H9 (cell line): Measurements from ENCODE around the gene GRAMD1B. TPM values are rescaled to one million over a fixed set of nuclear protein-coding genes. Genes with fewer than 3 reads are reported as not detected.

ENCODE experiments used
- DNase-seq: peaks from one replicate; pipeline ENCODE4 v3.0.0-alpha.2; 2017
- H2AFZ ChIP-seq: one replicate; pipeline ENCODE4 v1.6.1; 2013; ENCODE audit warnings: mild to moderate bottlenecking, low read length, control low read depth, moderate library complexity
- H2AK5ac ChIP-seq: 2 replicates; pipeline ENCODE4 v1.6.1; 2013; ENCODE audit warnings: low read length, control low read depth, mixed read lengths; ENCODE audit not compliant: insufficient read length
- H2BK120ac ChIP-seq: one replicate; pipeline ENCODE4 v1.6.1; 2013; ENCODE audit warnings: low read depth, mild to moderate bottlenecking, low read length, control low read depth, inconsistent platforms; ENCODE audit not compliant: poor library complexity, severe bottlenecking
- H2BK12ac ChIP-seq: 2 replicates; pipeline ENCODE4 v1.6.1; 2013; ENCODE audit warnings: low read length, control low read depth, mixed read lengths, low read depth; ENCODE audit not compliant: insufficient read length
- H2BK15ac ChIP-seq: 2 replicates; pipeline ENCODE4 v1.6.1; 2013; ENCODE audit warnings: low read depth, low read length, control low read depth
- H2BK20ac ChIP-seq: one replicate; pipeline ENCODE4 v1.6.1; 2013; ENCODE audit warnings: low read depth, mild to moderate bottlenecking, low read length, control low read depth, inconsistent platforms; ENCODE audit not compliant: poor library complexity, severe bottlenecking
- H2BK5ac ChIP-seq: 2 replicates; pipeline ENCODE4 v1.6.1; 2013; ENCODE audit warnings: low read length, control low read depth, mixed read lengths; ENCODE audit not compliant: insufficient read length
- H3K14ac ChIP-seq: 2 replicates; pipeline ENCODE4 v1.6.1; 2013; ENCODE audit warnings: low read length, control low read depth; ENCODE audit not compliant: insufficient read depth
- H3K18ac ChIP-seq: 2 replicates; pipeline ENCODE4 v1.6.1; 2013; ENCODE audit warnings: low read depth, mild to moderate bottlenecking, mixed read lengths, low read length, control low read depth; ENCODE audit not compliant: insufficient read length
- H3K23ac ChIP-seq: 2 replicates; pipeline ENCODE4 v1.6.1; 2013; ENCODE audit warnings: low read length, control low read depth, mixed read lengths, low read depth; ENCODE audit not compliant: insufficient read length
- H3K23me2 ChIP-seq: 2 replicates; pipeline ENCODE4 v1.6.1; 2013; ENCODE audit warnings: low read depth, mild to moderate bottlenecking, mixed read lengths, low read length, control low read depth; ENCODE audit not compliant: insufficient read length, poor library complexity, severe bottlenecking
- H3K27ac ChIP-seq: 2 replicates; pipeline ENCODE4 v1.5.1; 2013; ENCODE audit warnings: low read length, control low read depth, mixed read lengths, low read depth; ENCODE audit not compliant: insufficient read length
- H3K27me3 ChIP-seq: 2 replicates; pipeline ENCODE4 v1.6.1; 2013; ENCODE audit warnings: low read length, control low read depth, inconsistent platforms; ENCODE audit not compliant: insufficient read depth
- H3K4ac ChIP-seq: 2 replicates; pipeline ENCODE4 v1.6.1; 2013; ENCODE audit warnings: low read depth, mild to moderate bottlenecking, control low read depth, inconsistent platforms, low read length, moderate library complexity
- H3K4me1 ChIP-seq: 2 replicates; pipeline ENCODE4 v1.6.1; 2013; ENCODE audit warnings: low read length, control low read depth, inconsistent platforms; ENCODE audit not compliant: insufficient read depth
- H3K4me2 ChIP-seq: 2 replicates; pipeline ENCODE4 v1.6.1; 2013; ENCODE audit warnings: low read length, control low read depth, mixed read lengths; ENCODE audit not compliant: insufficient read length, insufficient read depth
- H3K56ac ChIP-seq: 2 replicates; pipeline ENCODE4 v1.6.1; 2013; ENCODE audit warnings: low read depth, mild to moderate bottlenecking, mixed read lengths, low read length, control low read depth; ENCODE audit not compliant: insufficient read length
- H3K79me1 ChIP-seq: 2 replicates; pipeline ENCODE4 v1.6.1; 2013; ENCODE audit warnings: low read depth, mild to moderate bottlenecking, moderate library complexity, low read length, control low read depth, inconsistent platforms; ENCODE audit not compliant: insufficient read depth, poor library complexity, severe bottlenecking
- H3K79me2 ChIP-seq: 2 replicates; pipeline ENCODE4 v1.6.1; 2013; ENCODE audit warnings: low read length, control low read depth, inconsistent platforms; ENCODE audit not compliant: insufficient read depth
- H3K9ac ChIP-seq: 2 replicates; pipeline ENCODE4 v1.6.1; 2013; ENCODE audit warnings: low read length, control low read depth, mixed read lengths; ENCODE audit not compliant: insufficient read length; ENCODE audit errors: extremely low read depth
- H3K9me3 ChIP-seq: one replicate; pipeline ENCODE4 v1.6.1; 2013; ENCODE audit warnings: low read depth, low read length, inconsistent platforms; ENCODE audit not compliant: control insufficient read depth
- H3T11ph ChIP-seq: one replicate; pipeline ENCODE4 v1.6.1; 2013; ENCODE audit warnings: mild to moderate bottlenecking, low read length, control low read depth, inconsistent platforms
- H4K20me1 ChIP-seq: one replicate; pipeline ENCODE4 v1.6.1; 2013; ENCODE audit not compliant: control insufficient read depth, insufficient read length, insufficient read depth
- H4K5ac ChIP-seq: 2 replicates; pipeline ENCODE4 v1.6.1; 2013; ENCODE audit warnings: low read depth, mild to moderate bottlenecking, mixed read lengths, low read length, control low read depth; ENCODE audit not compliant: insufficient read length
- H4K8ac ChIP-seq: replicated peaks from 2 replicates; pipeline ENCODE4 v1.6.1; 2013; ENCODE audit warnings: low read length, control low read depth, mixed read lengths, low read depth; ENCODE audit not compliant: insufficient read length
- H4K91ac ChIP-seq: 2 replicates; pipeline ENCODE4 v1.6.1; 2013; ENCODE audit warnings: low read depth, mild to moderate bottlenecking, moderate library complexity, mixed read lengths, low read length, control low read depth; ENCODE audit not compliant: insufficient read length
- H3K27ac Mint-ChIP-seq, 3 experiments: 2 replicates in 2 of 3; 3 replicates in 1 of 3; pipeline ENCODE4 v1.8.0; 2020 to 2021; ENCODE audit warnings: mixed read lengths in 3 of 3, mild to moderate bottlenecking in 1 of 3, moderate library complexity in 1 of 3
- H3K27me3 Mint-ChIP-seq: 2 replicates; pipeline ENCODE4 v1.8.0; 2021; ENCODE audit warnings: low read depth, mild to moderate bottlenecking, moderate library complexity, mixed read lengths
- H3K36me3 Mint-ChIP-seq, 3 experiments: 2 replicates in 2 of 3; 3 replicates in 1 of 3; pipeline ENCODE4 v1.8.0; 2020 to 2021; ENCODE audit warnings: low read depth in 3 of 3, mixed read lengths in 3 of 3; ENCODE audit not compliant: insufficient read depth in 1 of 3
- H3K4me1 Mint-ChIP-seq, 2 experiments: 2 replicates each; pipeline ENCODE4 v1.8.0; 2020; ENCODE audit warnings: mixed read lengths in 2 of 2
- H3K4me3 Mint-ChIP-seq, 2 experiments: 2 replicates in 1 of 2; 3 replicates in 1 of 2; pipeline ENCODE4 v1.8.0; 2020 to 2021; ENCODE audit warnings: mild to moderate bottlenecking in 2 of 2, mixed read lengths in 2 of 2, moderate library complexity in 1 of 2
- H3K9me3 Mint-ChIP-seq, 2 experiments: 2 replicates in 1 of 2; 3 replicates in 1 of 2; pipeline ENCODE4 v1.8.0; 2020; ENCODE audit warnings: mild to moderate bottlenecking in 2 of 2, mixed read lengths in 2 of 2, moderate library complexity in 1 of 2
- CTCF ChIP-seq: fragments of 200-600 bp; sonication (generic); conservative IDR thresholded peaks from 3 replicates; pipeline ENCODE4 v1.8.0; 2021; ENCODE audit warnings: antibody characterized with exemption, mild to moderate bottlenecking
- WGBS: extraction: QIAGEN DNeasy Blood & Tissue Kit; methylation state at CpG from one replicate; pipeline ENCODE4 v1.1.7; 2013; ENCODE audit warnings: missing lambda C conversion rate, low lambda C conversion rate, mixed read lengths; ENCODE audit not compliant: insufficient read length; ENCODE audit errors: extremely low coverage; 5-methylcytosine and 5-hydroxymethylcytosine counted together
- total RNA-seq: library from RNA; stranded (reverse); gene quantifications from 2 replicates; pipeline ENCODE4 v1.2.1, GENCODE V29; 2021

GRAMD1B gene
- total RNA-seq, 1 experiment from 2014 or later, result 25.9 TPM

- Histone ChIP-seq H2BK120ac (no peak overlapping the region), H3K23ac (no peak overlapping the region), H3K27me3 (no peaks in the 10 kb centered on the region), H3K79me1 (no peaks in the 10 kb centered on the region), H4K91ac (no peak overlapping the region), H3T11ph (no peak overlapping the region), H3K23me2 (no peaks in the 10 kb centered on the region), H4K5ac (no peak overlapping the region), H3K27ac (no peak overlapping the region), H2BK5ac (no peak overlapping the region), H2BK12ac (no peak overlapping the region), H2AK5ac (no peak overlapping the region), H2BK15ac (no peak overlapping the region), H3K9ac (no peak overlapping the region), H3K4me2 (no peak overlapping the region), H3K4ac (no peak overlapping the region), H3K18ac (no peak overlapping the region), H3K79me2 (no peaks in the 10 kb centered on the region), H2BK20ac (no peak overlapping the region), H3K9me3 (no peaks in the 10 kb centered on the region), H3K14ac (no peak overlapping the region), H3K56ac (no peak overlapping the region), H4K20me1 (no peaks in the 10 kb centered on the region), H4K8ac (no peak overlapping the region), H3K4me1 (no peaks in the 10 kb centered on the region; the same call in 1 of the 2 replicates), H2AFZ (no peak overlapping the region)
- no CpG with 5 or more reads among the region's 7 CpGs for WGBS
- DNase-seq, result no peak
- peaks cover 0 to 3% of the 10 kb centered on the region in 2 experiments; a peak in 1 of 5 replicates for H3K9me3 Mint-ChIP-seq
- H3K27me3 Mint-ChIP-seq, result peaks cover 7% of the 10 kb centered on the region
- H3K27ac Mint-ChIP-seq, result peak overlapping the region in 2 of 3 experiments; percentile 12 to 67; a peak in 3 of 7 replicates
- H3K4me1 Mint-ChIP-seq, result peaks cover 28 to 34% of the 10 kb centered on the region in 2 experiments
- no peak for TF ChIP-seq CTCF
- no peak overlapping the region for H3K4me3 Mint-ChIP-seq
- H3K36me3 Mint-ChIP-seq, result peaks cover 4 to 5% (median 5%) of the 10 kb centered on the region in 3 experiments; a peak in 6 of 7 replicates
These were observed 154.7 kb downstream of the GRAMD1B start for GRCh38 chr11:123584737-123585136.
